ENCODE results near the gene WDR70.

DNA sequence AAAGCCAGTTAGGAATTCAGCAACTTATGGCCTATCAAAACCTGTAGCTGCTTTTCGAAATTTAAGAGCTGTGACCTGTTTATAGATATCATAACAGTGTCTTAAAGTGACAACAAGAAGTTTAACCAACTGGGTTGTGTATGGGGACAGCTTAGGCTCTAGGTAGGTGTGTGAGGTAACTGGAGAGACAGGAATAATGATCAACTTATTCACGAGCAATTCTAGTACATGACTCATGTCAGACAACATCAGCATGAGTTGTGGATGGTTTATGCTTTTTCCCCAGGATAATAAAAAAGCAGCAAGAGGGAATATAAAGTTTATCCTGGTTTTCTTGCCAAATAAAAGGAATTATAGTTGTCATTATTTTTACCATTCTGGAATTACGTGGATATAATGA is 372.1 kb downstream of the WDR70 start:
- TF ChIP-seq POLR2A (IDR thresholded peaks at IDR 0.05) = no peak
- TF ChIP-seq, protein P1, sequence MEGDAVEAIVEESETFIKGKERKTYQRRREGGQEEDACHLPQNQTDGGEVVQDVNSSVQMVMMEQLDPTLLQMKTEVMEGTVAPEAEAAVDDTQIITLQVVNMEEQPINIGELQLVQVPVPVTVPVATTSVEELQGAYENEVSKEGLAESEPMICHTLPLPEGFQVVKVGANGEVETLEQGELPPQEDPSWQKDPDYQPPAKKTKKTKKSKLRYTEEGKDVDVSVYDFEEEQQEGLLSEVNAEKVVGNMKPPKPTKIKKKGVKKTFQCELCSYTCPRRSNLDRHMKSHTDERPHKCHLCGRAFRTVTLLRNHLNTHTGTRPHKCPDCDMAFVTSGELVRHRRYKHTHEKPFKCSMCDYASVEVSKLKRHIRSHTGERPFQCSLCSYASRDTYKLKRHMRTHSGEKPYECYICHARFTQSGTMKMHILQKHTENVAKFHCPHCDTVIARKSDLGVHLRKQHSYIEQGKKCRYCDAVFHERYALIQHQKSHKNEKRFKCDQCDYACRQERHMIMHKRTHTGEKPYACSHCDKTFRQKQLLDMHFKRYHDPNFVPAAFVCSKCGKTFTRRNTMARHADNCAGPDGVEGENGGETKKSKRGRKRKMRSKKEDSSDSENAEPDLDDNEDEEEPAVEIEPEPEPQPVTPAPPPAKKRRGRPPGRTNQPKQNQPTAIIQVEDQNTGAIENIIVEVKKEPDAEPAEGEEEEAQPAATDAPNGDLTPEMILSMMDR (IDR thresholded peaks at IDR 0.05) = no peak

Data from prostate gland (tissue), 2 donors.